ENCODE measurements around the gene CPA1.

The CPA1 gene

GRCh38 chr7:130393841-130394411 lies 13.6 kb downstream of the CPA1 start:
- DNase-seq (ENCODE audit: extremely low read depth in 1 of 2, low read depth in 1 of 2): no peak

DNA sequence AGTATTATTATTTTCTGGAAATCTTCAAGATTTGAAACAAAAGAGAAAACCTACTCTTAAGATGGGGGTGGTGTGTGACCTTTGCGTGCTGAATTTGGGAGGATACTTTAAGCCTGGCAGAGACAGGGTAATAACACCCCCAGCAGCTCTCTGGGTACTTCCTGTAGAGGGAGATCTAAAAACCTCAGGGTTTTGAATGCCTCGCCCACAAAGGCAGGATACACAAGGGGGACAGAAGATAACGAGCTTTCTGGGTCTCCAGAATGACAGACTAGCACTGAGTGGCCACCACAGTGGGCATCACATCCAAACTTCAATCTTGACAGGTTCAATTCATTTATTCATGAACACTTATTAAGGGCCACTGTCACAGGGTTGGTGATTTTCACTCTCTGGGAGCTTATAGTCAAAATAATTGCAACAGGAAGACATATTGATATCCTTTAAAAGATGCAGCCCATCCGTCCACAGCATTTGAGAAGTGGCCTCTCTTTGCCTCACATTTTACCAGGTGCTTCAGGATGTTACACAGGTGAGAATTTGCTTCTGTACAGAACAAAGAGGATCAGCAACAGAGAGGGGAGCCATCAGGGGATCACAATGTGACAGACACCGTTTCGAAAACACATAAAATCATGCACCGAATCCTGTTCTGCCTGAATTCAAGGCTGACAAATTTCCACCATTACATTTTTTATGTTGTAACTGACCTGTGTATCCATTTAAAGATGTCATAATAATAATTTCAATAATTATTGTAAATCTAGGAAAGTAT lies 14.3 kb downstream of the CPA1 start:
- DNase-seq (ENCODE audit: extremely low read depth in 1 of 2, low read depth in 1 of 2): peak in 1 of 2 donors; percentile 19

DNA sequence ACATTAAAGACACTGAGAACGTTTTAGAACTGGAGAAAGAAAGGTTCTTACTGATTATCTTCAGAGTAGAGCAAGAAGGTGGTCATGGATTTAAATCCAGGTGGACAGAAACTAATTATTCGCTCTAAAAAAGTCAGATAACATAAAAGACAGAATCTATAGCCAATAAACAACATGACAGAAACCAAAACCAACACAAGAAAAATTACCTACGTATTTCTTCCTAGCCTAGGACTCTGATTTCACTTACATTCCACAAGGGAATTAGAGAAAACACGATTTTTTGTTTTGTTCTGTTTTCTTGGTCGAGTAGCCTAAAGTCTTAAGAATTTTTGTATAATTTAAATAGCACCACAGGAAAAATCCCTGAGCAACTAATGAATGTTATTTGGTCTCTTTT lies 15.1 kb downstream of the CPA1 start:
- no peak for DNase-seq (ENCODE audit: extremely low read depth in 1 of 2, low read depth in 1 of 2)

GRCh38 chr7:130396109-130396508 lies 15.8 kb downstream of the CPA1 start:
- DNase-seq (ENCODE audit: extremely low read depth in 1 of 2, low read depth in 1 of 2): no peak

- DNase-seq (ENCODE audit: extremely low read depth in 1 of 2, low read depth in 1 of 2): no peak
Measured at GRCh38 chr7:130397051-130397757, 16.9 kb downstream of the CPA1 start.

- DNase-seq (ENCODE audit: extremely low read depth in 1 of 2, low read depth in 1 of 2): no peak
Measured at GRCh38 chr7:130397758-130398073, 17.4 kb downstream of the CPA1 start.

DNA sequence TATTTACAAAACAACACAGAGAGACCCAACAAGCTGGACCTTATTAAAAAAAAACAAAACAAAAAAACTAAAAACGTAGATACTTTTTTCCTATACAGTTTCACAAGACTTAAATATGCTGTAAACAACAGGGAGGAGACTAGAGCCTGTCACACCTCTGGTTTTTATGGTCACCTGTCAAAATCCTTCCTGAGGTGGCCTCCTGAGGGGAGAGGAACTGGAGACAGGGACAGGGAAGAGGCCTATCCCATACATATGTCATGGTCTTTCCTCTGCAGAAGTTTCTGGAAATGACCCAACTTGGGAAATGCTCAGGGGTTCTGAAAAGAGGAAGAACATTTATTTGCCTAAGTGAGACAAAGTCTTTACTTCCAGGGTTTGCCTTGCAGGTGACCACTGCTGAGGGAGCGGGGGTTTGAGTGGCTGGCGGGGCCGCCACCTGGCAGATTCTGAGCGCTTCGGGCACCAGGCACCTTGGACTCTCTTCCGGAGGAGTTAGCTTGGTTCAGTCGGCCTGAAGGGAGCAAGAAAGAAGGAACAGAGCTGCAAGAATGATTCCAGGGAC lies 18.3 kb downstream of the CPA1 start:
- no peak for DNase-seq (ENCODE audit: extremely low read depth in 1 of 2, low read depth in 1 of 2)

GRCh38 chr7:130400120-130400572 lies 19.9 kb downstream of the CPA1 start:
- no peak for DNase-seq (ENCODE audit: extremely low read depth in 1 of 2, low read depth in 1 of 2)

- no peak for DNase-seq (ENCODE audit: extremely low read depth in 1 of 2, low read depth in 1 of 2)
Measured at GRCh38 chr7:130401101-130401500, 20.8 kb downstream of the CPA1 start.

- DNase-seq (ENCODE audit: extremely low read depth in 1 of 2, low read depth in 1 of 2): no peak
Measured at GRCh38 chr7:130401578-130401977, 21.3 kb downstream of the CPA1 start.

GRCh38 chr7:130405003-130405402 lies 24.7 kb downstream of the CPA1 start:
- no peak for DNase-seq (ENCODE audit: extremely low read depth in 1 of 2, low read depth in 1 of 2)

DNA sequence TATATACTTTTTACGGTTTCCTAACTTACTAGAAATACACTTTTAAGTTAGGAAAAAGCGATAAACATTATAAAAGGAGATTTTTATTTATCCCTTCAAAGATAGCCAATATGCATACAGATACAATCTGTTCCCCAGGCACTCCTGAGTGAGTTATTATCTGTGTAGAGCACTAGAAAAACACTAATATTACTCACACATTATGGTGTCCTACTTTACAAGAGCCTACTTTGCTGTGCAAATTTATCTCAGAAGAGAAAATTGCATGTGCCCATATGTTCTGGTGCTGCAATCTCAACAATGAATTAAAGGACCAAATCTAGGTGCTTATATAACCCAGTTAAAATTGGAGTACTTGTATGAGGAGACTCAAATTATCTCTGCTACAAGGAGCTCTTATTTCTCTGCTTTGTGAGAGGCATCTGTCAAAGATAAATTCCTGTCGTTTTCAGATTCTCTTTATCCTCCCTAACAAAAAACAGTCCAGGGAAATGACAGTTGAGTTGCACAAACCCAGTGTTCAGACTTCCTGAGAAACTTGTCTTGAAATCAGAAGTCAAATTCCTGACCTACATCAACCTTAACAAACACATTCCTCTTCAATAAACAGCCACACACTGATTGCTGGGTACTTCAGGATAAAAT lies 28.9 kb downstream of the CPA1 start:
- DNase-seq (ENCODE audit: extremely low read depth in 1 of 2, low read depth in 1 of 2): no peak

- DNase-seq (ENCODE audit: extremely low read depth in 1 of 2, low read depth in 1 of 2): no peak
Measured at GRCh38 chr7:130409712-130410072, 29.4 kb downstream of the CPA1 start.

- DNase-seq (ENCODE audit: extremely low read depth in 1 of 2, low read depth in 1 of 2): no peak
Measured at GRCh38 chr7:130410868-130411541, 30.7 kb downstream of the CPA1 start.

DNA sequence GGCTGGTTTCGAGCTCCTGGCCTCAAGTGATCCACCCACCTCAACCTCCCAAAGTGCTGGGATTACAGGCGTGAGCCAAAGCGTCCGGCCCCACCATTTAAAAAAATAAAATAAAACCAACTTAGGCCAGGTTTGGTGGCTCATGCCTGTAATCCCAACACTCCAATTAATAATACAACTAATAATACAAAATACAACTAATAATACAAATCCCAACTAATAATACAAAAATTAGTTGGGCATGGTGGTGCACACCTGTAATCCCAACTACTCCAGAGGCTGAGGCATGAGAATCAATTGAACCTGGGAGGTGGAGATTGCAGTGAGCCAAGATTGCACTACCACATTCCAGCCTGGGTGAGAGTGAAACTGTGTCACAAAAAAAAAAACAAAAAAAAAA lies 32.9 kb downstream of the CPA1 start:
- no peak for DNase-seq (ENCODE audit: extremely low read depth in 1 of 2, low read depth in 1 of 2)

- no peak for DNase-seq (ENCODE audit: extremely low read depth in 1 of 2, low read depth in 1 of 2)
Measured at GRCh38 chr7:130415006-130415405, 34.7 kb downstream of the CPA1 start.

DNA sequence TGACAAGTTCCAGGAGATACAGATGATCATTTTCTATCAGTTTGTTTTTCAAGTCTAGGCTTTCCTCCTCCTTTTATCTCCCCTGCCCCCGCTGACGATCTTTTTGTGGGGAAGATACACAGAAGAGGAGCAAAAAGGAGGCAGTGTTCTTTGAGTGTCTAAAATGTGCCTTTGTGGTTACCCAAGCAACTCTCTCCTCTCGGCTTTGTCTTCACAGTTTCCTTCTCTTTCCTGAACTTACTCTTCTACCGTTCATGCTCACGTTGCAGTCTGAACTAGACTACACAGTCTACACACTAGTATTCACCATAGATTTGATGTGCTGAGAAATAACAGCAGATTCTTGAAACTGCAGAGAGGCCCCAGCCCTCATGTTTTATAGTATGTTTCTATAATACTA lies 36.9 kb downstream of the CPA1 start:
- DNase-seq (ENCODE audit: extremely low read depth in 1 of 2, low read depth in 1 of 2): no peak

- DNase-seq (ENCODE audit: extremely low read depth in 1 of 2, low read depth in 1 of 2): no peak
Measured at GRCh38 chr7:130418306-130418705, 38.0 kb downstream of the CPA1 start.

DNA sequence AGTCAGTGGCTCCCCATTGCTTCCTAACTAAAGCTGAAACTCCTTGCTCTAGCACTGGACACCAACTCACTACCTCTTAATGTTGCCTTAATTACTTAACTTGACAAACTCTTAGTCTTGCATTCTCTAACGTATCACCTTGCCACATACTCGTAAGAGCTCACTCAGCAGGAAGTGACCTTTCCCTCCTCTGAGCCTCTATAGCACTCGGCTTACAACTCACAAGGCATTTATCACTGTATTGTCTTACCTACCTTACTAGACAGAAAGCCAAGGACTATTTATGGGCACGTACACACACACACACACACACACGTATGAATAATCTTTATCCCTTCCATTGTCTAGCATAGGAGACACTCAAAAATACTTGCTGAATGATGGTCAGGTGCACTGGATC lies 39.4 kb downstream of the CPA1 start:
- DNase-seq (ENCODE audit: extremely low read depth in 1 of 2, low read depth in 1 of 2): no peak

GRCh38 chr7:130420943-130421578 lies 40.8 kb downstream of the CPA1 start:
- no peak for DNase-seq (ENCODE audit: extremely low read depth in 1 of 2, low read depth in 1 of 2)
